HEK293 (cell line): Measurements from ENCODE around the gene BAIAP2L2.

Experiments
- ZFP3 ChIP-seq: fragments of 450-650 bp; formaldehyde crosslinking; IDR thresholded peaks from 2 replicates; pipeline ENCODE4 v1.5.1; 2016; ENCODE audit warnings: low read depth, missing biosample characterization, missing genetic modification characterization
- ZNF48 ChIP-seq: fragments of 450-650 bp; formaldehyde crosslinking; IDR thresholded peaks from 2 replicates; pipeline ENCODE4 v1.5.1; 2016; ENCODE audit warnings: missing biosample characterization, missing genetic modification characterization
- TF ChIP-seq, protein P1 (sequence below): fragments of 450-650 bp; formaldehyde crosslinking; IDR thresholded peaks from 2 replicates; pipeline ENCODE4 v1.5.1; 2016; ENCODE audit warnings: missing biosample characterization, missing genetic modification characterization

DNA sequence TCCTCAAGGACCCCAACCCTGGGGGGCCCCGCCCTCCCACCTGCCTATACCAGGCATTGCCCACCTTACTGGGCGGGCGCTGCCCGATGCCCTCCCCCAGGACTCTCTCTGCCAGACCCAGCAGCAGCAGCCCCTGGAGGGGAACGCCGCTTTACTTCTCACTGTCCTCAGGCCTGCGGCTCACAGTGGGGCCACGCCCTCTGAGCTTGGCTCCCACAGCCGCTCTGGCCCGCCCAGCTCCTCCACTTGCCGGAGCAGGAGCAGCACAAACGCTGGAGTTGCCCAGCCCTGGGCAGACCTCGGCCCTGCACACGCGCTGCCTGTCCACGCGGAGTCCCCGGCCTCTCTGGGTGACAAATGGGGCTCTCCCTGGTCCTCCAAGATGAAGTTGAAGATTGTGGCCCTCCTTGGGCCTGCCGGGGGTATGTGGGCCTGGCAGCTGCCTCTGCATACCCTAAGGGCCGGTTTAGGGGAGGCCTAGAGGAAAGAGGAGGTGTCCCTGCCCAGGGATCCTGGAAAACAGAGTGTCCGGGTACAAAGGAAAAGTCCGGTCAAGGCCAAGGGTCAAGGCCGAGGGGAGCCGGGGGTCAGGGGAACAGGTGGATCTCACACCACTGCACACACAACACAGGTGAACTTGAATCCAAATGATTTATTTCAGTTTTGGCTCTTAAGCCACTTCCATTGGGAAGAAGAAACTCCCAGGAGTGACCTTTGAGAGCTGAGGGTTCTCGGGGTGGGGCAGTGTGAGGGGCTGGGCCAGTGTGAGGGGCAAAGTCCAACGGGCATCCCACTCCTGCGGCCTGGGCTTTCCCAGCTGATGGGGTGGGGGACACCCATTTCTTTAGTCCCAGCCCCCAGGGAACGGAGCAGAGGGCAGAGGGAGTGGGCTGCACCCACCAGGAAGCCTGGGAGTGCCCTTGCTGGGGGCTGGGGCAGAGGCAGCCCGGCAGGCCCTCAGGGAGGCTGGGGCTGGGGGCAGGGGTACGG lies 674 bp upstream of the BAIAP2L2 start:
- TF ChIP-seq, protein P1, sequence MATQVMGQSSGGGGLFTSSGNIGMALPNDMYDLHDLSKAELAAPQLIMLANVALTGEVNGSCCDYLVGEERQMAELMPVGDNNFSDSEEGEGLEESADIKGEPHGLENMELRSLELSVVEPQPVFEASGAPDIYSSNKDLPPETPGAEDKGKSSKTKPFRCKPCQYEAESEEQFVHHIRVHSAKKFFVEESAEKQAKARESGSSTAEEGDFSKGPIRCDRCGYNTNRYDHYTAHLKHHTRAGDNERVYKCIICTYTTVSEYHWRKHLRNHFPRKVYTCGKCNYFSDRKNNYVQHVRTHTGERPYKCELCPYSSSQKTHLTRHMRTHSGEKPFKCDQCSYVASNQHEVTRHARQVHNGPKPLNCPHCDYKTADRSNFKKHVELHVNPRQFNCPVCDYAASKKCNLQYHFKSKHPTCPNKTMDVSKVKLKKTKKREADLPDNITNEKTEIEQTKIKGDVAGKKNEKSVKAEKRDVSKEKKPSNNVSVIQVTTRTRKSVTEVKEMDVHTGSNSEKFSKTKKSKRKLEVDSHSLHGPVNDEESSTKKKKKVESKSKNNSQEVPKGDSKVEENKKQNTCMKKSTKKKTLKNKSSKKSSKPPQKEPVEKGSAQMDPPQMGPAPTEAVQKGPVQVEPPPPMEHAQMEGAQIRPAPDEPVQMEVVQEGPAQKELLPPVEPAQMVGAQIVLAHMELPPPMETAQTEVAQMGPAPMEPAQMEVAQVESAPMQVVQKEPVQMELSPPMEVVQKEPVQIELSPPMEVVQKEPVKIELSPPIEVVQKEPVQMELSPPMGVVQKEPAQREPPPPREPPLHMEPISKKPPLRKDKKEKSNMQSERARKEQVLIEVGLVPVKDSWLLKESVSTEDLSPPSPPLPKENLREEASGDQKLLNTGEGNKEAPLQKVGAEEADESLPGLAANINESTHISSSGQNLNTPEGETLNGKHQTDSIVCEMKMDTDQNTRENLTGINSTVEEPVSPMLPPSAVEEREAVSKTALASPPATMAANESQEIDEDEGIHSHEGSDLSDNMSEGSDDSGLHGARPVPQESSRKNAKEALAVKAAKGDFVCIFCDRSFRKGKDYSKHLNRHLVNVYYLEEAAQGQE (tag by site-specific recombination): no peak
- no peak for TF ChIP-seq ZNF48 (tag by site-specific recombination)
- no peak for TF ChIP-seq ZFP3 (tag by site-specific recombination)
